ENCODE results near the gene ZDHHC4. TPM values are rescaled to one million over a fixed set of nuclear protein-coding genes. Genes with fewer than 3 reads are reported as not detected.

ZDHHC4 gene
- total RNA-seq, result 10 to 100 TPM; 34.2 to 35.5 TPM

DNA sequence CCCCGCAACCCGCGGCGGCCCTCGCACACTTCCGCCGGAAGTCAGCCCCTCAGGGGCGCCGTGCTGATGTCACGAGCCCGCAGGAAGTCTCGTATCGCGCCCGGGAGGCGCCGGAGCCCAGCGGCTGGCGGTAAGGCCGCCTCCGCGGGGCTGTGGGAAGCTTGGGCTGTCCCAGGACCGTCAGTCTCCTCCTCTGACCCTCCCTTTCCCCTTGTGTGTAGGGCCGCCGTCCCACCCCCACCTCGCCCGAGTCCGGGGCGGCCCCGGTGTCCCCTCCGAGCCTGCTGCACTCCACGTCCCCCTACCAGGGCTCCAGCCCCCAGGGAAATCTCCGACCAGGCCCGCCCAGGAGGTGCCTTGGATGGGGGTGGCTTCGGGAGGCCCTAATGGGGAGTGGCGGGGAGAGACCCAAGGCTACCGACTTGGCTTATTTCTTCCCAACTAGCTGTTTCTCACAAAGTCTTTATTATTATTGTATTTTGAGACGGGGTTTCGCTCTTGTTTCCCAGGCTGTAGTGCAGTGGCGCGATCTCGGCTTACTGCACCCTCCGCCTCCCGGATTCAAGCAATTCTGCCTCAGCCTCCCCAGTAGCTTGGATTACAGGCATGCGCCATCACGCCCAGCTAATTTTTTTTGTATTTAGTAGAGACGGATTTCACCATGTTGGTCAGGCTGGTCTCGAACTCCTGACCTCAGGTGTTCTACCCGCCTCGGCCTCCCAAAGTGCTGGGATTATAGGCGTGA lies at the start of gene ZDHHC4:
Gene ZDHHC4 (plus strand): TSS at position 86 of the 745 bp plus-strand sequence. CDS start 3,108 bp downstream, outside the sequence.
- Mint-ChIP-seq H3K27me3 (no peaks in the 10 kb centered on the region), H3K4me1 (peaks cover 37% of the 10 kb centered on the region), H3K36me3 (ENCODE audit: low read depth) (peaks cover 23% of the 10 kb centered on the region), H3K9me3 (no peaks in the 10 kb centered on the region), H3K27ac (peak within 1 kb of the TSS; percentile 86), H3K4me3 (peak within 1 kb of the TSS; percentile 84)
- ChIA-PET POLR2A (interaction anchor here (0.8 to 4.2 kb wide), 5 partner anchors 12 to 71 kb away, joined by 3 to 49 read pairs (median 3); partner anchors contain the start of gene INTS15), CTCF (interaction anchor here (0.7 to 4.4 kb wide), 5 partner anchors 11 to 129 kb away, joined by 3 to 30 read pairs (median 4); partner anchors contain the start of gene INTS15)
- DNase-seq, result peak; percentile 88

DNA sequence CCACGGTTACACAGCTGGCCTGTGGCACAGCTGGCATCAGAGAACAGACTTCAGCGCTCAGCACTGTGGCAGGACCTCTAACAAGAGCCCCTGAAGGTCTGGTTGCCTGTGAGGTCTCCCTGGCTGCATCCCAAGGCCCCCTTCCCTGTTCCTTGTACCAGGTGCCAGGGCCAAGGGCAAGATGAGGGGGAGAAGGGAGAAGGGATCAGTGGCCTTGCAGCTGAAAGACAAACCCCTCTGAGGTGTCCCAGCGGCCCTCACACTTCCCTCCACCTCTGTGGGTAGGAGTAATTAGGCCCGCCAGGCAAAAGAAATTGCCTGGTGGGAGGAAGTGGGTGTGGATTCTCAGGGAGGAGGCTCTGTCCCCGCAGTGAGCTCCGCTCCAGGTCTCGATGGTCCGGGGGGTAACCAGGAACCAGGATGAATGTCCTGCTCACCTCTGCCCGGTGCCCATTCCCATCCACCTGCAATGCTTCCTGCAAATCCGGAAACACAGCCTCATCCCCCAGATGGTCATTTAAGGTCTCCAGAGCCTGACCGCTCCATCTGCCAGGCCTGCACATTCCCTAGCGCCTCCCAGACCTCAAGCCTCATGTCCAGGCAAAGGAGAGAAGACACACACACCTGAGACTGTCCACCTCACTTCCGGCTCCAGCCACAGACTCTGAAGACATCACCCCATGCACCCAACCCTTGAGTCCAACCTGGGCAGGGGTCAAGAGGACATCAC lies 48.7 kb upstream of the ZDHHC4 start:
- Mint-ChIP-seq H3K4me3 (no peak overlapping the region), H3K27ac (no peak overlapping the region), H3K36me3 (ENCODE audit: low read depth) (no peaks in the 10 kb centered on the region), H3K27me3 (peaks cover 41% of the 10 kb centered on the region), H3K4me1 (peaks cover 13% of the 10 kb centered on the region), H3K9me3 (no peaks in the 10 kb centered on the region)
- POLR2A ChIA-PET, result no interaction called here
- DNase-seq, result no peak
- CTCF ChIA-PET, result interaction anchor here (1.6 kb wide), 1 partner anchor 65 kb away, joined by 4 read pairs; no protein-coding TSS in a partner anchor

DNA sequence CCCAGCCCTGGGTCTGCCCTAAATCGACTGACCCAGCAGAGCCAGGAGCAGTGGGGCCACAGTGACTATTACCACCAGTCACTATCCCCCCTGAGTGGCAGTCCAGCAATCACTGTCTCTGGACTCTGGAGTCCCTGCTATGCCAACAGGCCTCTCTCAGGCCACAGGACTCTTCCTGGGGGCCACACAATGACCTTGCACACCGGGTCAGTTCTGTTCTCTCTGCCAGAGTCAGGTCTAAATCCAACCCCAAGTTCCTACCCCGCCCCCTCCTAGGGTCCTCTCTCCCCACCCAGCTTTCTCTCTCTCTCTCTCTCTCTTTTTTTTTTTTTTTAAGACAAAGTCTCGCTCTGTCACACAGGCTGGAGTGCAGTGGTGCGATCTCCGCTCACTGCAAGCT lies 47.6 kb upstream of the ZDHHC4 start:
- Mint-ChIP-seq H3K9me3 (no peaks in the 10 kb centered on the region), H3K36me3 (ENCODE audit: low read depth) (no peaks in the 10 kb centered on the region), H3K4me3 (peak overlapping the region; percentile 51), H3K4me1 (peaks cover 21% of the 10 kb centered on the region), H3K27ac (no peak overlapping the region), H3K27me3 (peaks cover 42% of the 10 kb centered on the region)
- ChIA-PET POLR2A (no interaction called here), CTCF (no interaction called here)
- DNase-seq, result no peak

DNA sequence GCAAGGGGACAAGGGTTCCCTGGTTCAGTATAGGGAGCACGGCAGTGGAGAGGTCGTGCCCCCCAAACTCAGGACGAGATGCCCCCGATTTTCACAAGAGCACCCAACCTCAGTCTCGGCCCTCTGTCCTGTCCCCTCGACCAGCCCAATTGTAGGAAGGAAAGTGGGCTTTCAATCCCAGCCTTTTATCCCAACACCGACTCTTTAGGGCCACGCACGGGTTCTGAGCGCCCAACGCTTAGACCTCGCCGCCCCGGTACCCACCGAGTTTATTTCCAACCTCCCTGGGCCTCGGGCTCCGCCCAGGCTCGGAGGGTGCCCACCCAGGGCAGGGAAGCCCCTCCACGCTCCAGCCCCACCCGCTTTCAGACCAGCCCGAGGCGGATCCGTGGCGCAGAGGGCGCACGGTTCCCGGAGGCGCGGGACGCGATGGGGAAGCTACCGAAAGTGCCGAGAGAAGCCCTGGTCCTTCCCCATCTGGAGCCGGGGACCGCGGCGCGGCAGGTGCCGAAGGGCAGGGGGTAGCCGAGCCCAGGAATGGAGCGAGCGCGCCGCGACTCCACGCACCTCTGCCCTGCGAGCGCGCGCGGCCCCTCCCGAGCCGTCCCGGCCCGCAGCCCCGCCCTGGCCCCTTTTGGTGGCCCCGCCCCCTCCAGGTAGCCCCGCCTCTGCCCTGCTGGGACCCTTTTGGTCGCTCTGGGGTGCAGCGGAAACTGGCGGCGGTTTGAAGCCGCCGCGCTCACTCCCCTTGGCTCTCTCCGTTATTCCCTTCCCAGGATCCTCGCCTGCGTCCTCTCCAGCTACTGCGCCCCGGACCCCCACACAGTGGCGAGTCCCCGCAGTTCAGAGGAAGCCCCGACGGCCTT lies 46.4 kb upstream of the ZDHHC4 start:
- H3K27me3 Mint-ChIP-seq, result peaks cover 43% of the 10 kb centered on the region
- H3K4me3 Mint-ChIP-seq, result peak overlapping the region; percentile 67
- H3K9me3 Mint-ChIP-seq, result no peaks in the 10 kb centered on the region
- POLR2A ChIA-PET, result no interaction called here
- DNase-seq, result peak; percentile 59
- H3K36me3 Mint-ChIP-seq (ENCODE audit: low read depth), result no peaks in the 10 kb centered on the region
- H3K4me1 Mint-ChIP-seq, result peaks cover 26% of the 10 kb centered on the region
- H3K27ac Mint-ChIP-seq, result no peak overlapping the region
- CTCF ChIA-PET, result interaction anchor here (1.5 kb wide), 1 partner anchor 28 kb away, joined by 3 read pairs; no protein-coding TSS in a partner anchor

DNA sequence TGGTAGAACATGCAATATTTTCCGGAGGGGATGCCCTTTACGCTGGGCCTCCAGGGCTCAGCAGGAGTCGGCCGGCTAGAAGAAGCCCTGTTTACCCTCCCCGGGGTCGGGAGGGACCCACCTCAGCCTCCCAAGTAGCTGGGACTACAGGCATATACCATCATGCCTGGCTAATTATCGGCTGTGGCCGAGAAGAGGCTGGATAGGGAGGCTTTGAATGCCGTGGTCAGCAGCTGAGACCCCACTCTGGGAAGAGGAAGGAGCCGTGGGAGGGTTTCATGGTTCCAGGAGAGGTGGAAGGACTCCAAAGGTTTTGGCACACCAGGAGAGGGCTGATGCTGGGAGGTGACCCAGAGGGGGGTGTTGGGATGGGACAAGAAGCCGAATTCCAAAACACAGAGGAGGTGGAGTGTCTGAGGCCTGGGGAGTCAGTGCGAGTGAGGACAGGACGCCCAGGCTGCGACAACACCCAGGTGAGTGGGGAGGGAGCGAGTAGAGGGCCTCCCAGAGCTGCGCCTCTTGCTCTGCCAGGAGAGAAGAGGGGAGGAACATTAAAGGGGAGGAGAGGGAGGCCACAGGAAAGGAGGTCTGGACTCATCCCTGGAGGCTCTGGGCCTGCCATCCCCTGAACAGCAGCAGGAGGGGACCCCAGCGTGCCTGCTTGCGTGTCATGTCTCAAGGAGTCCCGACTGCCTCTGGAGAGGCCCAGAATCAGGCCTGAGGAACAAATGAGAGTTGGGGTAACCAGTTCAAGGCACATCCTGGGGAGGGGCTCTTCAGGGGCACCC lies 45.6 kb upstream of the ZDHHC4 start:
- peak overlapping the region; percentile 67 for H3K4me3 Mint-ChIP-seq
- H3K36me3 Mint-ChIP-seq (ENCODE audit: low read depth), result no peaks in the 10 kb centered on the region
- CTCF ChIA-PET, result interaction anchor here (1.5 kb wide), 1 partner anchor 27 kb away, joined by 3 read pairs; no protein-coding TSS in a partner anchor
- POLR2A ChIA-PET, result no interaction called here
- H3K4me1 Mint-ChIP-seq, result peaks cover 26% of the 10 kb centered on the region
- H3K27me3 Mint-ChIP-seq, result peaks cover 41% of the 10 kb centered on the region
- DNase-seq, result no peak
- no peaks in the 10 kb centered on the region for H3K9me3 Mint-ChIP-seq
- no peak overlapping the region for H3K27ac Mint-ChIP-seq

DNA sequence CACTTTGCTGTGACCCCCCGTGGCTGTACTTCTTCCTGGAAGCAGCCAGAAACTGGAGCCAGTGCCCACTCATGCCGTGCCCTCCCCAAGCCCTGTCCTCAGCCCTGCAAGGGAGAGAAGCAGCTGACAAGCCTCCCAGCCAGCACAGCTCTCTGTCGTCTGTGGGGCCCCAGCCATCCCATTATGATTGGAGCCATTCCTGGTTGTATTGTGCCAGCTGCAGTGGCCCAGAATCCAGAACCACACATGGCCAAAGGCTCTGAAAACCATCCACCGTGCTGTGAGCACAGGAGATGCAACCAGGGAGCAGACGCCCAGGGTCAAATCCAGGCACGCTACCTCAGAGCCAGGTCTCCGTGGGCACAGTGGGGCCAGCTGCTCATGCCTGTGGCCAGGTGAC lies 44.7 kb upstream of the ZDHHC4 start:
- Mint-ChIP-seq H3K36me3 (ENCODE audit: low read depth) (no peaks in the 10 kb centered on the region), H3K4me3 (no peak overlapping the region), H3K27ac (no peak overlapping the region), H3K4me1 (peaks cover 20% of the 10 kb centered on the region), H3K9me3 (no peaks in the 10 kb centered on the region), H3K27me3 (peaks cover 33% of the 10 kb centered on the region)
- DNase-seq, result no peak
- ChIA-PET CTCF (no interaction called here), POLR2A (interaction anchor here (1.5 kb wide), 1 partner anchor 12 kb away, joined by 3 read pairs; no protein-coding TSS in a partner anchor)

DNA sequence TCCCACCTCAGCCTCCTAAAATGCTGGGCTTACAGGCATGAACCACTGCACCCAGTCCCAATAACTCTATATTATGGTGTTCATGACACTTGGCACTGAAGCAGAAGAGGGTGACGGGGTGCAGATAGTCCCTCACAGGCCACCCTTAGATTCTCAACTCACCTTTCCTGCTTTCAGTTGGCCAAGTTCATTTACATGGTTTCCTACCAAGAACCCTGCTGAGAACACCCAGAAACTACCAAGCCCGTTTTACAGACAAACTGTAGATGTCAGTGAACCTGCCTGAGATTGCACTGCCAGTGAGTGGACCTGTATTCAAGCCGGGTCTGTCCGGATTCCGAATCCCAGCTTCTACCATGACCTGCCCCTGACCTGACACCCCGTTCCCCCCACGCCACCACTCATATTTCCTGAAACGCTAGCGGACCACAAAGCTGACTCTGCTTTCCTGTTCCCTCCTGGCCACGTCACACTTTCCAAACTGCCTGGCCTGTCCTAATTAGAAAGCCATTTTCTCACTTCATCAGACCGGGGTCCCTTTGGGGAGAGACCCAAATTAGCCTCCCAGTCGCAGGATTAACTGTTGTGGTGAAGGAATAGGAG lies 43.3 kb upstream of the ZDHHC4 start:
- peak; percentile 58 for DNase-seq
- Mint-ChIP-seq H3K27ac (peak overlapping the region; percentile 41), H3K4me1 (peaks cover 20% of the 10 kb centered on the region), H3K9me3 (no peaks in the 10 kb centered on the region), H3K36me3 (ENCODE audit: low read depth) (no peaks in the 10 kb centered on the region), H3K4me3 (no peak overlapping the region), H3K27me3 (peaks cover 34% of the 10 kb centered on the region)
- CTCF ChIA-PET, result interaction anchor here (1.0 to 1.7 kb wide), 4 partner anchors 18 to 28 kb away, joined by 3 to 6 read pairs (median 4); no protein-coding TSS in a partner anchor
- POLR2A ChIA-PET, result interaction anchor here (1.5 kb wide), 1 partner anchor 10 kb away, joined by 3 read pairs; no protein-coding TSS in a partner anchor

DNA sequence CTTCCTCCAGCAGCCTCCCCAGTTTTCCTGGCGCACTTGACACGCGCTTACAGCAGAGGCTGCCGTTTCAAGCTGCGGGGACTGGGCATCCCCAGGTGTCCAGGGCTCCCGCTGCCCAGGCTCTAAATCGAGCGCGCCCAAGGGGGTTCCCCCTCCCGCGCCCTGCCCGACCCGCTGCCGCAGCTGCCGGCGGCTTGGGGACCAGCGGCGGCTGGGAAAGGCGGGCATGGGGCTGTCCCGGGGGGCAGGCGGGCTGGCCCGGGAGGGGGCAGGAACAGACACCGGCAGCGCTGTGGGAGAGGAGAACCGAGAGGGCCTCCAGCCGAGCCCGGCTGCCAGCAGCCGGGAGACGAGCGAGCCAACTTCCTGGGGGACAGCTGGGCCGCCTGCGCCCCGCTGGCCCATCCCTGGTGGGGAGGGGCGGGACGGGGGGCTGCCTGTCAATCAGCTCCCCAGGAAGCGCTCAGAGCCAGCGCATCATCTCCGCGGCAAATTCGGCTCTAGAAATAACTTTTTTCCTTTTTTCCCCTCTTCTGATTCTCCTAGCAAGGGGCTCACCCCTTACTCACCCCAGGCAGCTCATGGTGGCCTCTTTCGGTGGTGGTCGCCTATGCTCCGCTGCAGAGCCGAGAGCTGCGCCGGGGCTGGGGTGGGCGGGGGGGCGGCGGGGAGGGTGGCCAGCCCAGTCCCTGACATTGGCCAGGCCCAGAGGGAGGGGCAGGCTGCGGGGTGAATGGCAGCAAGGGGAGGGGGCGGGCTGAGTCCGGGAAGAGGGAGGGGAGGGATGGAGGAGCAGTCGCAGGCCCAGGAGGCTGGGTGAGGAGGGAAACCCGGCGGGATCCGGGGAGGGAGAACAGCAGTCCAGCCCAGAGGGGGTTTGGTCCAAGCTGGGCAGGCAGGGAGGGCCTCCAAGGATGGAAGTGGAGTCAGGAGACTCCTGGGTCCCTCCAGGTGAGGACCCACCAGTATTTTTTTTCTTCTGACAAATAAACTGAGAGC lies 40.7 kb upstream of the ZDHHC4 start:
- Mint-ChIP-seq H3K27ac (no peak overlapping the region), H3K36me3 (ENCODE audit: low read depth) (no peaks in the 10 kb centered on the region), H3K9me3 (no peaks in the 10 kb centered on the region), H3K4me1 (peaks cover 13% of the 10 kb centered on the region), H3K4me3 (no peak overlapping the region), H3K27me3 (peaks cover 23% of the 10 kb centered on the region)
- CTCF ChIA-PET, result no interaction called here
- POLR2A ChIA-PET, result no interaction called here
- DNase-seq, result no peak

DNA sequence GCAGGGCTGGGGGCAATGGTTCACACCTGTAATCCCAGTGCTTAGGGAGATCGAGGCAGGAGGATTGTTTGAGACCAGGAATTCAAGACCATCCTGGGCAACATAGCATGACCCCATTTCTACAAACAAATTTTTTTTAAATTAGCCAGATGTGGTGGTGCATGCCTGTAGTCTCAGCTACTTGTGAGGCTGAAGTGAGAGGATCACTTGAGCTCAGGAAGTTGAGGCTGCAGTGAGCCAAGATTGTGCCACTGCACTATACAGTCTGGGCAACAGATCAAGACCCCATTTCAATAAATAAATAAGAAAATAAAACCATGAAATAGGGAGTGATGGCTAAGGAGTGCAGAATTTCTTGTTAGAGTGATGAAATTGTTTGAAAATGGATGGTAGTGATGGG lies 34.9 kb upstream of the ZDHHC4 start:
- H3K4me3 Mint-ChIP-seq, result no peak overlapping the region
- H3K9me3 Mint-ChIP-seq, result no peaks in the 10 kb centered on the region
- CTCF ChIA-PET, result no interaction called here
- H3K27me3 Mint-ChIP-seq, result peaks cover 10% of the 10 kb centered on the region
- no peak overlapping the region for H3K27ac Mint-ChIP-seq
- H3K36me3 Mint-ChIP-seq (ENCODE audit: low read depth), result no peaks in the 10 kb centered on the region
- POLR2A ChIA-PET, result no interaction called here
- DNase-seq, result no peak
- no peaks in the 10 kb centered on the region for H3K4me1 Mint-ChIP-seq

DNA sequence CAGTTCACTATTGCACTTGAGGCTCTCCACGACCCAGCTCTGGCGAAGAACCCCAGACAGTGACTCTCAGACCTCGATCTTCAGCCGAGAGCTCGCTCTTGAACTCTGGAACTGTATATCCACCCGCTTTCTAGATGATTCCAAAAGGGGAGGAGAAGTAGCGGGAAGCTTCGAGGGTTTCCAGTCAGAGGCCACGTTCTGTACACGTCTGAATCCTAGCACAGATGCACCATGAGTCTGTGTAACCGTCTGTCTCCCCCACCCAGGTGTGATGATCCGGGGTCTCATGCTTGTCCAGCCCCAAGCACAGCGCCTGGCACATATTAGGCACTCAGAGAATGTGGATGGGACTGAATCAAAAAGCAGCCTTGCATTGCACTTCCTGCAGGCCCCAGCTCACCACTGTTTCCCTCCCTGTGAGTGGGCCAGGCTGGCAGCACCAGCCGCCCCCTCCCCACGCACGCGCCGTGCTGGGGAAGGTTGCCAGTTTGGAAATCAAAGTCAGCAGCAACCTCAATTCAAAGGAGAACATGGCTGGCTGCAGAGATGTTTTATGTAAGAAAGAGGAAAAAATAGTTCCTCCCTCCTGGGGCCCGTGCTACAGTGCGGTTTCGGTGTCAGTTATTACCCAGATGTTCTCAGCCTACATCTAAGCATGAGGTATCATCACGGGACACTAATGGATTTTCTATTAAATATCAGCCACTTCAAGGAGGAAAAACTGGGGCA lies 31.7 kb upstream of the ZDHHC4 start:
- Mint-ChIP-seq H3K4me1 (peaks cover 4% of the 10 kb centered on the region), H3K9me3 (no peaks in the 10 kb centered on the region), H3K4me3 (no peak overlapping the region), H3K27me3 (no peaks in the 10 kb centered on the region), H3K36me3 (ENCODE audit: low read depth) (no peaks in the 10 kb centered on the region), H3K27ac (no peak overlapping the region)
- CTCF ChIA-PET, result interaction anchor here (0.6 kb wide), 1 partner anchor 84 kb away, joined by 3 read pairs; no protein-coding TSS in a partner anchor
- POLR2A ChIA-PET, result no interaction called here
- no peak for DNase-seq
